SKM-1 treated with dmso at 0.1 percent for 144 hours (cell line): Measurements from ENCODE around the gene HNRNPUL2.

Experiments
- DNase-seq: peaks from one replicate; lab custom pipeline; 2025; ENCODE audit not compliant: unreplicated experiment; lab: John Stamatoyannopoulos, UW

The HNRNPUL2 gene

DNA sequence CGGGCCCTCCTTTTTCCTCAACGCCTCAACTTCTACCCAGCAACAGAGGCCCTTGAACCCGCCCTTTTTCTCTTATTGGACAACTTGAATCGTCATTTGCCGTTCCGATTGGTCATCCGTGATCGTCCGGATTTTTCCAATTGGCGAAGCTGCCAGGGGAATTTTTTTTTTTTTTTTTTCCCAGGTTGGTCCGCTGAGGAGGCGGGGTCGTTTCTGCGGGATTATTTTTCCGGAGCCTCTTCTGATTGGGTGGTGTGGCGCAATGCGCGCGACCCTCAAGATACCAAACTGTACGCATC lies 564 bp upstream of the HNRNPUL2 start:
- peak; percentile 95 for DNase-seq

DNA sequence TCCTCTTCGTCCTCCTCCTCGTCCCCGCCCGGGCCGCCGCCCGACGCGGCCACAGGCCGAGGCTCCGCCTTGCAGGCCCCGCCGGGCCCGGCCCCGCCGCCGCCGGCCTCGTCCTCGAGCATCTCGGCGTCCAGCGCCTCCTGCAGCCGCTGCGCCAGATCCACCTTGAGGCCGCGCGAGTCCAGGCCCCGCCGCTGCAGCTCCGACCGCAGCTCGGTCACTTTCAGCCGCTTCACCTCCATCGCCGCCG lies 417 bp downstream of the HNRNPUL2 start:
- DNase-seq: no peak

DNA sequence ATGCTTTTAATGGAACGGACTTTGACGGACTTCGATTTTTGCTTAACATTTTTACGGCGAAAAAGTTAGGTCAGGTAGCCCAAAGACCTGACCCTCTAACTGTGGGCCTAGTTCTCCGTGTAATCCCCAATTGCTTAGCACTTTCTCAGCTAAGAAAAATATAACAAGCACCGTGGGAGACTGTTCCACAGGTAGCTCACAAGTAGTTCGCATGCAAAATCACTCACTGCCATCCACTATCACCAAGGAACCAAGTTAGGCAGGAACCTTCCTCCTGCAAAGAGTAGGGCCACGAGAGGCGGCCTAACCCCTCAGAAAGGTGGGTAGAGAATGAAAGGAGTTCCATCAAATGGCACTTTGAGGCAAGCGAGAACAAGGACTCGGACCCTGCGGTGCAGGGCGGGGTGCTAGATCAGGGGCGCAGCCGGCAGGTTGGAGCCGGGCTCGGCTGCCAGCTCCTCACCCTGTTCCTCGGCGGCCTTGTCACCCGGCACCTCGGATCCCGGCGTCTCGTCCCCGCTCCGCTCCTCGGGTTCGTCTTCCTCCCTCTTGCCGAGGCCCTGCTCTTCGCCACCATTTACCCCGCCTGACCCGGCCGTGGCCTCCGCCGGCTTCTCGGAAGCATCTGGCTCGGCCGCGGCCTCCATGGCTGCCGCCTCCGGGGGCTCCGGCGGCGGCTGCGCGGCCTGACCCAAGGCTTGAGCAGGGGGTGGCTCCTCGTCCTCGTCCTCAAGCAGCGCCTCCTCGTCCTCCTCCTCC lies 922 bp downstream of the HNRNPUL2 start:
- no peak for DNase-seq

DNA sequence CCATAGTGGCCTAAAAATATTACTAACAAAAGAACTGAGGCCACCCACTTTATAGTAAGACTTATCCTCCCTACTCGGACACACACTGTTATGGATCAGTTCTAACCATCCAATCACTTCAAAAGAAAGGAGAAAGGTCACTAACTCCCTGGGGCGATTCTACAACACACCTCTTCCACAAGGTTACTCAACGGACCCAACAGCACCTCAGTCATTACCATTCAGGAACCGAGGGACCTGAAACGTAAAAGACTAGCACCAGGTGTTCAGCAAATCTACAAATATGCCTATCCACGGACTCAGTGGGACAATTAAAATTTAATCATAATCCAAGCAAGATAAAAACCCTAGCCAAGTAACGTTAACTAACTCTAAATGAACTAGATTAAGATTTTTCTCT lies 1.6 kb downstream of the HNRNPUL2 start:
- DNase-seq: no peak

DNA sequence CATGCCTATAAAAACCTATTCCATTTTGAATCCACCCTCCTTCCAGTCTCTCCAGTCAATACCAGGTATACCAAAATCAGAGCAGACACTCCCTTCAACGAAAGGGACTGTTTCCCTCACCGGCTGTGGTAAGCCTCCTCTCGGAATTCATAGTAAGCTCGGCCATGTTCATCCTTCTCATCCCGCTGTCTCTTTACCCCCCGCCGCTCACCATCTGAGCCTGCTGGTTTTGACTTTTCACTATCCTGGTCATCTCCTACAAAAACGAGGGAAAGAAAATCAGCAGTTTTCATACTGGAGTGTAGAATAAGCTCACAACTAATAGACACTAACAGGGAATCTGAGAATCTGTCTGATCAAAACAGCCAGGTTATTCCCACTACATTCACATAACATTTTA lies 3.1 kb downstream of the HNRNPUL2 start:
- DNase-seq: no peak

DNA sequence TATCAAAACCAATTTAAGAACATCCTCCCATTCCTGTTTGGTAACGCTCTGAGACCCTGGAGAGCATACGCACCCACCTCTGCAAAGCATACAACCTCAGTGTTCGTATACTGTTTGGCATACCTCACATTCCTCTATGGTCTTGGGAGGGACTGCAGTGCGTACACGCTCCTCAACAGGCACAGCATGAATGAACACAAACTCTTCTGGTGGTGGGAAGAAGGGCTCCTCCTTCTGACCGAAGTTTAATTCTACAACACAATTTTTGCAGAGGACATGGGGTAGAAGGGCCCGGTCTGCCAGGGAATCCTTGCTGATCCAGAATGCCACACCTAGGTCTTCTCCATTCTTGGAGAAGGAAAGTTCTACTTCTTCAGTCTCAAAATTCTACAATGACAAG lies 5.3 kb downstream of the HNRNPUL2 start:
- no peak for DNase-seq

DNA sequence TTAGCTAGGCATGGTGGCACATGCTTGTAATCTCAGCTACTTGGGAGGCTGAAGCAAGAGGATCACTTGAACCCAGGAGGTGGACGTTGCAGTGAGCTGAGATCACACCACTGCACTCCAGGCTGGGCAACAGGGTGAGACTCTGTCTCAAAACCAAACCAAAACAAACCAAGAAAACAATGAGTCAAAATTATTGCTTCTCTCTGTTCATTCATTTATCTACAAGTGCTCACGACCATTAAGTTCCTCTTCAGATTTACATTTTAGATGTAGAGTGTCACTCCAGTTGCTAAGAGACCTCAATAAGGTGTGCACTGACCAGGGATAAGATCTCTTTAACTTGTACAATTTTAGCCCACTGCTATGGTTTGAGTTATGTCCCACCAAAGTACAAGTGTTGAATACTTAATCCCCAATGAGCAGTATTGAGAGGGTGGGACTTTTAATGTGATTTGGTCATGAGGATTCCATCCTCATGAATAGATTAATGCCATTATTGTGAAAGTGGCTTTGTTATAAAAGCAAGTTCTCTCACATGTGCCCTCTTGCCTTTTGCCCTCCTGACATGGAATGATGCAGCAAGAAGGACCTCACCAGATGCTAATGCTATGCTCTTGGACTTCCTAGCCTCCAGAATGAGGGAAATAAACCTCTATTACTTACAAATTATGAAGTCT lies 7.8 kb downstream of the HNRNPUL2 start:
- DNase-seq: no peak

DNA sequence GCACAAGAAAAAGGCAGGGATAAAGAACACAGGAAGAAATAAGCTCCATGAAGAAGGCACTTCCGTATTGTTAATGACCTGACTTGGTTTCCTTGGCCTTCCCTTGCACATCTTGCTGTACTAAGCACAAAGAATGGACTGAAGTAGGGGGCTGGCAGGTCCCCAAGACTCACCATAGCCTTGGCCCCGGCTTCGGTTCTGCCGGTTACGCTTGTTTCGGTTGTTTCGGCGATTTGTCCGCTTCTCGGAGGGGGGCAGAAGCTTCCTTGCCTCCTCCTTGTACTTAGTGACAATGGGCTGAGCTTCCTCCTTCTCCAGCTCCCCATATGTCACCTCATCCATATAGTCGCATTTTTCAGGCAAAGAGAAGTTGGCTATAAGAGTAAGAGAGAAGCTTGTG lies 10.4 kb downstream of the HNRNPUL2 start:
- DNase-seq: no peak

DNA sequence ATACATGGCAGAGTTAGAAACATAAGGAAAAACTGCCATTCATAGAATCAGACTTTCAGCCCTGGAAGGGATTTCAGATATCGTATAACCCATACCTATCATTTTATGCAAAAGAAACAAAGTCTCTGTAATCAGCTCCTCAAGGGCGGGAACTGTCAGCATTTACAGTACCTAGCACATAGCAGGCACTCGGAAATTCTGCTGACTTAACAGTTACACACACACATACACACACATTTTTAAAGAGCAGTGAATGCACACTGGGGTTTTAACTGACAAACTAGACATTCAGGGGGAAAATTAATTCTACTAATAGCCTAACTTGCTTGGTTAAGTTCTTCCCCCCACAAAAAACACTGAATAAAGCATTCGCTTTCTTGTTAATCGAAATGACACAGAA lies 11.1 kb downstream of the HNRNPUL2 start:
- no peak for DNase-seq

DNA sequence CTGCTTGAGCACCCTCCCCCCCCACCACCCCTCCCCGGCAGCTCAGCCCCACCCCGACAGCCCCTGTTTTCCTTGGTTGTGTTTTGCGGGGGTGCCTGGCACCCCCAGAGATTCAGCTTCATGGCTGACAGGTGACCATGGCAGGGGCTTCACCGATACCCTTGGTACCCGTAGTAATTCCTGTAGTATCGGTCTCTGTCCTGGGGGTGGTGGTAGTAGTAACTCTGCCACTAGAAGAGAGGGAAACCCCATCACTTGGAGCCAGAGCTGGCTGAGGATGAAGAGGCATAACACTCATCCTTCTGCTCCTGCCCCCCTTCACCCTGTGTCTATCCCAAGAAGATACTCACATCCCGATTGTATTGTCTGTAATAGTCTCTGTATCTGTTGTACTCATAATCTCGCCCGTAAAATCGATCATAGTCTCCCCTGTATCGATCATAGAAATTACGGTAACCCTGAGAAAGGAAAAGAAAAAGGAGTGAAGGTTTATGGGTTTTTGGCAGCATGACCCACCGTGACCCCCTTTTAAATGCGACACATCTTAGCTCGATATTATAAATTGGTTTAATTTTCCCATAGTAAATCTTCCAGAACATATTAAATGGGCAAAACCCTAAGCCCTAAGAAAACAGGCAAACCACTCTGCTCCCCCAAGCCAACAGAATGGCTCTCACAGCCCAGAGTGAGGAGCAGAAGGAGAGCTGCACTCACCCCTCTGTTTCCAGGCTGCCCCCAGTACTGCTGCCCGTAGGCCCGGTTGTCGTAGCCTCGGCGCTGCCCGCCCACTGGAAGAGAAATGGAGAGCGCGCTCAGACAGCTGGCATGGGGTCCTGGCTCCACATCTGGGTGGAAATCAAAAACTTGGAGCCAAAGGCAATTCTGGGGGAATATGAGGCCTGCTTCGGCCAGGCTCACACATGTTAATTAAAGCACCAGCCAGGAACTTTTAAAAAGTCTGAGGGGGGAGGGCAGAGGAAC lies 11.8 kb downstream of the HNRNPUL2 start:
- no peak for DNase-seq

DNA sequence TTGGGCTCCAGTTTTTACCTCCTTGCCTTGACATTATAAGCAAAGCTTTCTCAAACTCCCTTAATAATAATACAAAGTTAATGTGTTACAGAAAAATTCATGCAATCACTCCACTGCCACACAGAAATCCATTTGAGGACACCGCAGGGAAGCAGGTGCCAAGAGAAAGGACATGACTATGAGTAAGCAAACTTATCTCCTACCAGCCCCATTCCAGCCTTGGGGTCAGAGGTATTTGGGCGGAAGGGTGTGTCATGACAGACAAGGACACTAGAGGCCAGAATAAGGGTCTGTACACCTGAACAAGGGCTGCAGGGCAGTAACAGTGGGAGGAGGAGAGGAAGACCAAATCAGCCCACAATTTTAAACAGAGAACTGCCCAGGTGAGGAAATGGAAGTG lies 13.9 kb downstream of the HNRNPUL2 start:
- no peak for DNase-seq

DNA sequence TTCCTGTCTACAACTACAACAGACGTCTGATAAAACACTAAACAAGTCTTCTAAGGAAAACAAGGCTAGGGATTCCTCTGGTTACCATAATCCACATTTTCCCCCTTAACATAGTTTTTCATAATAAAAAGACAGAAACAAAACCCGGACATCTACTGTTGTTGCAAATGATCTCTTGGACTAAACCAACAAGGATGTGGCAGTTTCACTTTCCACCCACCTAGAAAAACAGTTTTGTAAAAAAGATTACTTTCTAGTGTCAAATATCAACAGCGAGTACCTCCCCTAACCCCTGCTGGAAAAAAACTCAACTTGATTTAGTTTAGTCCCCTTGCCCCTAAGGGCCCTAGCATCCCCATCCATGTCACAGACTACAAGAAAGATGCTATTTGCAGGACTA lies 14.4 kb downstream of the HNRNPUL2 start:
- no peak for DNase-seq

DNA sequence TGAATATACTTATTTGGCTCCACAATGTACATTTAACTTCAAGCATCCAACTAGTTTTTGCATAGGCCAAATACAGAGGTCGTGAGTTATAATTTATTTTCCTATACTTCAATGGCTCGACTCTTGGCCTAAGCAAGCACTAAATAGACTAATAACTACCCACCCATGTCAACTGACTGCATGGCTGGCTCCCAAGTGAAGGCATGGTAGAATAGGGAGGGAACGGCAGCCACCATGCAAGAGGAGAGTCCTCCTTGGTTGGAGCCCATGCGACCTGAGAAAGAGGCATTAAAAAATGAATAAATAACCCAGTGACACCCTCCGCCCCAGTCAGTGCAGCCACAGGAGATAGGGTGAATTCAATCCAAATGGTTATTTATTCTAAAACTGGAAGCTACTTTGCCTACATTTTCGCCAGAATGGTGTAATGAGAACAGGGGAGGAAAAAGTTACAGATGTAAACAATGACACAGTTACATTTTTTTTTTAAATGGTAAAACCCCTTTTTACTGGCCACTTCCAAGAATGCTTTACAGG lies 14.9 kb downstream of the HNRNPUL2 start:
- DNase-seq: no peak

DNA sequence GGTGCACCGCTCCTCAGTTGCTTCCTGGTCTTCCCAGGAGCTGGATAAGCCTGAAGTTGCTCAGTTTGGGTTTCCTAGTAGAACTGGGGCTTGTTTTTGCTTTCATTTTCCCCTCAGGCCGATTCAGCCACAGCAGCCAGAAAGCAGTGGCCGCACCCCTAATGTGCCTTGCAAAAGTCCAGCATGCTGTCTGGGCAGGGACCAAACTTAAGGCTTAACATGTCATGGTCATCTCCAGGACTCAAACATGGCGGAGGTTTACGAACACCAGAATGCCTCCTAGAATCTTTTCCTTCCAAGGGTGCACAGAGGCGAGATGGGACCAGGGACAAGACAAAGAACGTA lies 17.3 kb downstream of the HNRNPUL2 start:
- DNase-seq: no peak

DNA sequence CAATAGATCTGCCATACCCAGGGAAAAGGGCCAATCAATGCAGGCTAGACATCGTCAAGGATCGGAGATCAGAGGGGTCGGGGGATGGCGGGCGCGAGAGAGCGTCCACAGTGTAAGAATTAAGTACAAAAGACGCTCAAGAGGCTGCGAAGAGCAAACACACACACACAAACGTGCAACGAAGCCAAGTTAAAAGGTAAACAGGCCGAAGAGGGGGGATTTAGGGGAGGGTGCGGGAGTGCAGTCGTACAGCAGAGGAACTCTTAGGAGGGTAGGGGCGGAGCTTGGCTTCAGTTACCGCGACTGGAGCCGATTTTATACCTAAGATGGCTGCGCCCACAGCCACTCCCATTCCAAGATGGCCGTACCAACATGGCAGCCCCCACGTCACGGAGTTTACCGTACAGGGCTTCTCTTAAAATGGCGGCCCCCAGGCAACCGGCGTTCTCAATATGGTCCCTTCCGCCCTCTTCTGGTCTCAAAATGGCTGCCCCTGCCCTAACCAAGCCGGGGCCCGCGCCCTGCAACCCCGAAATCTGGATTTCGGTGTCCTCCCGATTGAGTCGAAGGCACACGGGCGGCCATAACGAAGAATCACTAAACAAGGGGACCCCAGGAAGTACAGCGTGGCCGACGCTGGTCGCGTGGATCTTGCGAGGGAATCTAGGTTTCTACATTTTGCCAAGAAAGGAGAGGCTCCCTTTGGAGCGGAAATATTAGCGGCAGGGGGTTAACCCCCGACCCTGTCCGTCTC lies 17.8 kb downstream of the HNRNPUL2 start:
- DNase-seq: no peak

DNA sequence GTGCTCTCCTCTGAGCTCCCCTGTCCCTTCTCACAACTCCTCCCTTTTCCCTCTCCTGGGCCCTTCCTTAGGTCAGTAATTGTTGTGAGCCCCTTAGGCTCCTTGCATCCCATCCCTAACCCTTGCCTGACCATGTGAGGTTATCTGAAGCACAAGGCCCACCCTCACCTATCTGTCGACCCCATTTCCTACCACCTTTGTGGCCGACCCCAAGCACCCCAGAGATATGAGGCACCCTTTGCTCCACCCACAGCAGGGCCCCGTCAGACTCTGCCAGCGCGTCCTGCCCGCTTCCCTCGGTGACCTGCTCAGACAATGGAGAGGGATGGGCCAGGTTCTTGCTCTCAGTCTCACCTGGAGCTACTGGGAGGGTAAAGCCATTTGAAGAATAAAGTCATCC lies 18.5 kb downstream of the HNRNPUL2 start:
- DNase-seq: no peak

DNA sequence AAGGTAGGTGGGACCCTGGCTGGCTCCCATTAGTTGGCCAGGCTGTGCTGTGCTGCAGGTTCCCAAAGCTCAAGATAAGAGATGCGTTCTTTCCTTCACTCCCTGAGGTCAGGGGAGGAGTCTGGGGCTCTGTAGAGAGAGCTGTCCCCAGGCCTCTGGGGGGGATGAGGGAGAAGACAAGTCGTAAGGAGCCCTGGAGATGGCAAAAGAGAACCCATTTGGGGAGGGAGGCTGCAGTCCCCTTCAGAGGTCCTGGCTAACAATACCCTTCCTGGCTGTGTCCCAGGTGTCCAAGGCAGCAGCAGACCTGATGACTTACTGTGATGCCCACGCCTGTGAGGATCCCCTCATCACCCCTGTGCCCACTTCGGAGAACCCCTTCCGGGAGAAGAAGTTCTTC lies 18.9 kb downstream of the HNRNPUL2 start:
- no peak for DNase-seq

DNA sequence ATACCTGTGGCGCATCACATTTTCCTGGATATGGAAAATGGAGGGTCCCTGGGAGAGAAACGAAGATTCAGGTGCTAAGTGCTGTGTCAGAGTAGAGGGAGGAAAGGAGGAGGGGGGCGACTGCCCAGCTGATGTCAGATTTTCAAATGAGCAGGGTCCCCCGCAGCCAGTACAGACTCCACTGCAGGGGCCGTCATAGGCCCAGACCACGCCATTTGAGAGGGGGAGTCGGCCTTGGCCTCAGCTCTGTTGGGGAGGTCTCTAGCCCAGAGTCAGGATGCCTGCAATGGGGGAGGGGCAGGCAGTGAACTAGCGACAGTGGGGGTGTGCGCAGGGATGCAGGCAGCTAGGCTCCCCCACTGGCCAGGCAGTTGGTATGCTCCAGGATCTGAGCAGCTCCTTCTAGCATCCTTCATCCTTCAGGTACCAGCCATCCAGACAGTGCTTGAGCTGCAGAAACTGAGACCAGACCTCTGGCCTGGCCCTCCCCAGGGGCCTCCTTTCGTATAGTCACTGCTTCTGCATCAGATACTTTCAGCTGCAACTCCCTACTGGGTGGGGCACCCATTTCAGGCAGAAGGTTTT lies 19.9 kb downstream of the HNRNPUL2 start, which contains the start of the genes BSCL2 and GNG3:
Gene BSCL2, minus strand, starts transcription at position 148 of the 585 bp plus-strand sequence. CDS start 229 bp downstream, outside the sequence.
Gene GNG3, plus strand, starts transcription at position 400 of the 585 bp plus-strand sequence. CDS start 620 bp downstream, outside the sequence.
- no peak for DNase-seq

DNA sequence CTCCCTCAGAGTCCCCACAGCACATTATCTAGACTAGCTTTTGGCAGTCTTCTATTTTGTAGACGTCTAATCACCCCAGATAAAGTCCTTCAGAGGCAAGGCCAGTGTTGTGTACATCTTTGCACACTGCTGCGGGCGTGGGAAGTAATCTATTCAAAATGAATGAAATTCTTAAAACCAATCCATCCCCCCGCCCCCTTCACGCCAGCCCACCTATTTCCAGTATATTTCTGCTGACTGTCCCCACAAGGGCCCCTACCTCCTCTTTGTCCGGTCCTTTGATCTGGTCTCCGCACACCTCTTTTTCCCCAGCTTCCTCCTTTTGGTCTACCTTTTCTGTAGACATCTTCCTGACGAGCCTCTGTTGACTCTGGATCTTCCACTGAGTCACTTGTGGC lies 20.4 kb downstream of the HNRNPUL2 start:
- no peak for DNase-seq
